ENCODE data around the gene ARHGEF25. TPM values are rescaled to one million over a fixed set of nuclear protein-coding genes. Genes with fewer than 3 reads are reported as not detected.
A peak's percentile ranks its signal among the peaks of the same experiment; 100 is the strongest.
"Not testable (repeated sequence)": the region's sequence is repeated elsewhere in the genome, so short reads cannot be mapped to it uniquely, and the experiment has no call there.

Gene ARHGEF25
- total RNA-seq, 1 donor from 2014 or later = 9.7 TPM

GRCh38 chr12:57632958-57633840 is 22.0 kb downstream of the ARHGEF25 start, which contains the start of gene B4GALNT1:
B4GALNT1 (minus strand) TSS chr12:57633201; CDS start chr12:57632132, 1,069 bp downstream.
- Histone ChIP-seq H3K27ac (replicated peaks) (peak within 1 kb of the TSS; percentile 55), H3K36me3 (no peaks in the 10 kb centered on the region), H3K9me3 (replicated peaks) (no peaks in the 10 kb centered on the region), H3K4me1 (peaks cover 21% of the 10 kb centered on the region), H3K4me3 (peak within 1 kb of the TSS; percentile 80), H3K27me3 (ENCODE audit: low read depth) (peaks cover 75% of the 10 kb centered on the region)
- DNase-seq = peak; percentile 64
- TF ChIP-seq CTCF (IDR thresholded peaks at IDR 0.05; ENCODE audit: borderline replicate concordance) = peak; percentile 93
- intact Hi-C loops (cut with micrococcal nuclease) = no loop called here

- H3K9me3 ChIP-seq (replicated peaks); H3K36me3 ChIP-seq; intact Hi-C loops (cut with micrococcal nuclease); H3K27ac ChIP-seq (replicated peaks); H3K4me3 ChIP-seq; DNase-seq: not testable (repeated sequence)
- Histone ChIP-seq H3K27me3 (ENCODE audit: low read depth) (peaks cover 84% of the 10 kb centered on the region), H3K4me1 (peaks cover 19% of the 10 kb centered on the region)
These were observed 25.5 kb downstream of the ARHGEF25 start for GRCh38 chr12:57636731-57637130.

GRCh38 chr12:57637364-57637763 is 26.1 kb downstream of the ARHGEF25 start:
- TF ChIP-seq CTCF (IDR thresholded peaks at IDR 0.05; ENCODE audit: borderline replicate concordance) = no peak
- Histone ChIP-seq H3K4me3 (no peak overlapping the region), H3K36me3 (no peaks in the 10 kb centered on the region), H3K27ac (replicated peaks) (no peak overlapping the region), H3K9me3 (replicated peaks) (no peaks in the 10 kb centered on the region), H3K27me3 (ENCODE audit: low read depth) (peaks cover 83% of the 10 kb centered on the region), H3K4me1 (peaks cover 13% of the 10 kb centered on the region)
- intact Hi-C loops (cut with micrococcal nuclease) = no loop called here
- no peak for DNase-seq

GRCh38 chr12:57638096-57638495 is 26.9 kb downstream of the ARHGEF25 start:
- Histone ChIP-seq H3K9me3 (replicated peaks) (no peaks in the 10 kb centered on the region), H3K27ac (replicated peaks) (no peak overlapping the region), H3K36me3 (no peaks in the 10 kb centered on the region), H3K4me1 (peaks cover 5% of the 10 kb centered on the region), H3K4me3 (no peak overlapping the region), H3K27me3 (ENCODE audit: low read depth) (peaks cover 84% of the 10 kb centered on the region)
- intact Hi-C loops (cut with micrococcal nuclease) = no loop called here
- no peak for TF ChIP-seq CTCF (IDR thresholded peaks at IDR 0.05; ENCODE audit: borderline replicate concordance)
- DNase-seq = no peak

- Histone ChIP-seq H3K4me3 (no peak overlapping the region), H3K4me1 (no peaks in the 10 kb centered on the region), H3K27me3 (ENCODE audit: low read depth) (peaks cover 84% of the 10 kb centered on the region), H3K27ac (replicated peaks) (no peak overlapping the region), H3K36me3 (no peaks in the 10 kb centered on the region), H3K9me3 (replicated peaks) (peaks cover 7% of the 10 kb centered on the region)
- no peak for TF ChIP-seq CTCF (IDR thresholded peaks at IDR 0.05; ENCODE audit: borderline replicate concordance)
- intact Hi-C loops (cut with micrococcal nuclease) = no loop called here
- DNase-seq = no peak
These were observed 29.2 kb downstream of the ARHGEF25 start for GRCh38 chr12:57640175-57641042.

Data from left ventricle myocardium inferior (tissue), 1 donor.